DMS 273 (cell line): ENCODE results near the gene FOXP4.
"Not testable (repeated sequence)": the region's sequence is repeated elsewhere in the genome, so short reads cannot be mapped to it uniquely, and the experiment has no call there.

Source experiments
- DNase-seq: peaks from one replicate; lab custom pipeline; 2025; ENCODE audit not compliant: unreplicated experiment; lab: John Stamatoyannopoulos, UW

FOXP4 gene

GRCh38 chr6:41596807-41597206, 50.6 kb downstream of the FOXP4 start:
- DNase-seq: no peak

- DNase-seq: no peak
Measured at GRCh38 chr6:41597246-41598000, 51.2 kb downstream of the FOXP4 start.

GRCh38 chr6:41598670-41599014, 52.5 kb downstream of the FOXP4 start:
- no peak for DNase-seq

GRCh38 chr6:41599015-41599851, 53.1 kb downstream of the FOXP4 start:
- no peak for DNase-seq

- no peak for DNase-seq
Measured at GRCh38 chr6:41599852-41600445, 53.8 kb downstream of the FOXP4 start.

- DNase-seq: no peak
Measured at GRCh38 chr6:41600499-41601247, 54.5 kb downstream of the FOXP4 start.

- DNase-seq: no peak
Measured at GRCh38 chr6:41601248-41601549, 55.0 kb downstream of the FOXP4 start.

- no peak for DNase-seq
Measured at GRCh38 chr6:41602422-41602743, 56.2 kb downstream of the FOXP4 start.

- peak; percentile 94 for DNase-seq
Measured at GRCh38 chr6:41602864-41603608, 56.9 kb downstream of the FOXP4 start.

- no peak for DNase-seq
Measured at GRCh38 chr6:41604006-41604405, 57.8 kb downstream of the FOXP4 start.

GRCh38 chr6:41605649-41606048, 59.5 kb downstream of the FOXP4 start:
- DNase-seq: no peak

GRCh38 chr6:41607036-41607435, 60.9 kb downstream of the FOXP4 start:
- DNase-seq: no peak

GRCh38 chr6:41607736-41608135, 61.6 kb downstream of the FOXP4 start:
- DNase-seq: no peak

GRCh38 chr6:41608443-41609151, 62.4 kb downstream of the FOXP4 start:
- no peak for DNase-seq

GRCh38 chr6:41614715-41615114, 68.5 kb downstream of the FOXP4 start:
- no peak for DNase-seq

- no peak for DNase-seq
Measured at GRCh38 chr6:41615311-41615710, 69.1 kb downstream of the FOXP4 start.

GRCh38 chr6:41618598-41618997, 72.4 kb downstream of the FOXP4 start:
- DNase-seq: no peak

GRCh38 chr6:41619193-41619592, 73.0 kb downstream of the FOXP4 start:
- DNase-seq: not testable (repeated sequence)

- no peak for DNase-seq
Measured at GRCh38 chr6:41621367-41621766, 75.2 kb downstream of the FOXP4 start.

- no peak for DNase-seq
Measured at GRCh38 chr6:41621802-41622201, 75.6 kb downstream of the FOXP4 start.
